Loucy (cell line): ENCODE results near the gene WDR46.

Source experiments
- EZH2phosphoT487 ChIP-seq: fragments of 200-600 bp; IDR thresholded peaks from 2 replicates; pipeline ENCODE4 v1.6.1; 2018; ENCODE audit warnings: antibody characterized with exemption, mild to moderate bottlenecking, moderate library complexity, borderline replicate concordance
- TF ChIP-seq, protein P1 (sequence below): fragments of 200-600 bp; sonication (generic); conservative IDR thresholded peaks from 2 replicates; pipeline ENCODE4 v1.5.1; 2014; ENCODE audit warnings: mild to moderate bottlenecking, antibody characterized with exemption, low read length

GRCh38 chr6:33273129-33273923, 15.7 kb downstream of the WDR46 start:
- TF ChIP-seq, protein P1, sequence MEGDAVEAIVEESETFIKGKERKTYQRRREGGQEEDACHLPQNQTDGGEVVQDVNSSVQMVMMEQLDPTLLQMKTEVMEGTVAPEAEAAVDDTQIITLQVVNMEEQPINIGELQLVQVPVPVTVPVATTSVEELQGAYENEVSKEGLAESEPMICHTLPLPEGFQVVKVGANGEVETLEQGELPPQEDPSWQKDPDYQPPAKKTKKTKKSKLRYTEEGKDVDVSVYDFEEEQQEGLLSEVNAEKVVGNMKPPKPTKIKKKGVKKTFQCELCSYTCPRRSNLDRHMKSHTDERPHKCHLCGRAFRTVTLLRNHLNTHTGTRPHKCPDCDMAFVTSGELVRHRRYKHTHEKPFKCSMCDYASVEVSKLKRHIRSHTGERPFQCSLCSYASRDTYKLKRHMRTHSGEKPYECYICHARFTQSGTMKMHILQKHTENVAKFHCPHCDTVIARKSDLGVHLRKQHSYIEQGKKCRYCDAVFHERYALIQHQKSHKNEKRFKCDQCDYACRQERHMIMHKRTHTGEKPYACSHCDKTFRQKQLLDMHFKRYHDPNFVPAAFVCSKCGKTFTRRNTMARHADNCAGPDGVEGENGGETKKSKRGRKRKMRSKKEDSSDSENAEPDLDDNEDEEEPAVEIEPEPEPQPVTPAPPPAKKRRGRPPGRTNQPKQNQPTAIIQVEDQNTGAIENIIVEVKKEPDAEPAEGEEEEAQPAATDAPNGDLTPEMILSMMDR: no peak
- TF ChIP-seq EZH2phosphoT487: no peak
